ENCODE data around the gene GSTA1.
"Not testable (repeated sequence)": the region's sequence is repeated elsewhere in the genome, so short reads cannot be mapped to it uniquely, and the experiment has no call there.

The GSTA1 gene

DNA sequence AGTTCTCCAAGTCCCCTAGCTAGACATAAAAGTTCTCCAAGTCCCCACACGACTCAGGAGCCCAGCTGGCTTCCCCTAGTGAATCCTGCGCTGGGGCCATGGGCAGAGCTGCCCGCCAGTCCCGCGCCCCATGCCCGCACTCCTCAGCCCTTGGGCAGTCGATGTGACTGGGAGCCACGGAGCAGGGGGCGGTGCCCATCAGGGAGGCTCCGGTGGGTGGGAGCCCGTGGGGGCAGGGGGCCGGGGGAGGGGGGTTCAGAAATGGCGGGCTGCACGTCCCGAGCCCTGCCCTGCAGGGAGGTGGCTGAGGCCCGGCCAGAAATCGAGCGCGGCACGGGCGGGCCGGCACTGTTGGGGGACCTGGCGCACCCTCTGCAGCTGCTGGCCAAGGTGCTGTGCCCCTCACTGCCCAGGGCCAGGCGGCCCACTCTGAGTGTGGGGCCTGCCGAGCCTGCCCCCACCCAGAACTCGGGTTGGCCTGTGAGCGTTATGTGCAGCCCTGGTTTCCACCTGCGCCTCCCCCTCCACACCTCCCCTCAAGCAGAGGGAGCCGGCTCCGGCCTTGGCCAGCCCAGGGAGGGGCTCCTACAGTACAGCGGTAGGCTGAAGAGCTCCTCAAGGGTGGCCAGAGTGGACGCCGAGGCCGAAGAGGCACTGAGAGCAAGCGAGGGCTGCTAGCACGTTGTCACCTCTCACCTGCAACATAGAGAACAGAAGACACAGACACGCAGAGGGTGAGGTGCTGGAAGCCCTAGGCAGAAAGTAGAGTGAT is 25.6 kb upstream of the GSTA1 start:
- Histone ChIP-seq H3K36me3 (ENCODE audit: insufficient read depth, low read length) (no peaks in the 10 kb centered on the region), H3K27ac (no peak overlapping the region), H3K4me3 (no peak overlapping the region), H3K9me3 (ENCODE audit: low read depth, low read length) (no peaks in the 10 kb centered on the region), H3K9ac (ENCODE audit: insufficient read length) (no peak overlapping the region)
- TF ChIP-seq FOXP2 (optimal IDR thresholded peaks at IDR 0.05; ENCODE audit: control extremely low read depth, extremely low read length, insufficient read depth) (no peak), EZH2 (IDR thresholded peaks at IDR 0.05) (no peak)
- DNase-seq (ENCODE audit: low read depth, low spot score) = no peak

DNA sequence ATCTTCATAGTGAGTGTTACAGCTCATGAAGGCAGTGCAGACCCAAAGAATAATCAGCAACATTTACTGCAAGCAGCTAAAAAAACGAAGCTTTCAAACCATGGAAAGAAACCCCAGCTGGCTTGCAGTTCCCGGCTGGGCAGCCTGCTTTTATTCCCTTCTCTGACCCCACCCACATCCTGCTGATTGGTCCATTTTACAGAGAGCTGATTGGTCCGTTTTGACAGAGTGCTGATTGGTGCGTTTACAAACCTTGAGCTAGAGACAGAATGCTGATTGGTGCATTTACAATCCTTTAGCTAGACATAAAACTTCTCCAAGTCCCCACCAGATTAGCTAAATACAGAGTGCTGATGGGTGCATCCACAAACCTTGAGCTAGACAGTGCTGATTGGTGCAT is 25.0 kb upstream of the GSTA1 start:
- H3K9ac ChIP-seq (ENCODE audit: insufficient read length); DNase-seq (ENCODE audit: low read depth, low spot score): not testable (repeated sequence)

DNA sequence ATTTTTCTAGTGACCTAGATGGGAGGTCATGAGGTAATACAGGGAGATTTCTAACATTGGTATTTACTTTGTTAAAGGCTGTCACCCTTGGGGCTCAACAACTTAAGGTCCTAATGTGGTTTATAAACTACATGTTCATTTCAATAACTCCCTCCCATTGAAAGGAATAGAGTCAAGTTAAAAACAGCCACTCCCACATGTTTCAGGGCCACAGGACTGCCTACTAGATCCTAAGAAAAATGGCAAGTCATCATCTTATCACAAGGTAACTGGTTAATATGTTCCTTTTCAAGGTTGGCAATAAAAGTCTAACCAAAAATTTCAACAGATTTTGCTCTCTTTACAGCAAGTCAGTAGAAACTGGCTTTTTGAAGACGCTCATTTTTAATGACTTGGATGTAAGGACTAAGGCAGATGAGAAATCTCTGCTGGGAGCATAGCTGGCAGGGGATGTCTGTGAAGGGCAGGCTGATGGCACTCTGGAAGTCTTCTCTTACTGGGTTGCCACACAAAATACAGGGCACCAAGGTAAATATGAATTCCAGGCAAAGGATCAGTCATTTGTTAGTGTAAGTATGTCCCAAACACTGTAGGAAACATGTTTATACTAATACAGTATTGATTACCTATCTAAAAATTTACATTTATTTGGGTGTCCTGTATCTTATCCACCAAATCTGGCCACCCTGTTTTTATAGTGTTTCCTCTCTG is 23.6 kb upstream of the GSTA1 start:
- H3K4me3 ChIP-seq; H3K27ac ChIP-seq; H3K36me3 ChIP-seq (ENCODE audit: insufficient read depth, low read length); H3K9me3 ChIP-seq (ENCODE audit: low read depth, low read length); DNase-seq (ENCODE audit: low read depth, low spot score); H3K9ac ChIP-seq (ENCODE audit: insufficient read length): not testable (repeated sequence)

More for the DNA sequence above, 25.0 kb upstream of the GSTA1 start:
- H3K4me3 ChIP-seq; H3K27ac ChIP-seq; H3K9me3 ChIP-seq (ENCODE audit: low read depth, low read length); H3K36me3 ChIP-seq (ENCODE audit: insufficient read depth, low read length): not testable (repeated sequence)

DNA sequence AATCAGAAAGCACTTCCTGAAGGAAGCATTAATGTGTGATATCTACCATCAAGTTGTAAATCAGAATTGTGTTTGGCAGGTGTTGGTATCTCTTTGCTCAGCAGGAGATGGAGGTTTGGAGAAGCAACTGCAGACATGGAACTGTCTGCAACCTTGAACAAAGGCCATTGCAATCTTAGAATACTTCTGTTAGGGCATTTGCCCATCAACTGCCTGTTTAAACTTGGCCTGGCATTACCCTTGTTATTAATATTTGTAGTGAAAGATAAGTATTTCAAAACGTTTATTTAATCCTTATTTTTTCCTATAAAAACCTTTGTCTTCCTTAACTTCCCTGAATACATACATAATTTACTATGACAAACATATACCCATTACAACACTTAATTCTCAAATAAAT is 22.9 kb upstream of the GSTA1 start:
- no peak for TF ChIP-seq POLR2AphosphoS5 (IDR thresholded peaks at IDR 0.05; ENCODE audit: borderline replicate concordance, low read depth, low read length)
- no peak for TF ChIP-seq EZH2 (IDR thresholded peaks at IDR 0.05)
- no peak for TF ChIP-seq FOXP2 (optimal IDR thresholded peaks at IDR 0.05; ENCODE audit: control extremely low read depth, extremely low read length, insufficient read depth)
- no peak overlapping the region for H3K27ac ChIP-seq
- no peaks in the 10 kb centered on the region for H3K9me3 ChIP-seq (ENCODE audit: low read depth, low read length)
- H3K36me3 ChIP-seq (ENCODE audit: insufficient read depth, low read length) = no peaks in the 10 kb centered on the region
- DNase-seq (ENCODE audit: low read depth, low spot score) = no peak
- no peak overlapping the region for H3K4me3 ChIP-seq
- no peak overlapping the region for H3K9ac ChIP-seq (ENCODE audit: insufficient read length)

DNA sequence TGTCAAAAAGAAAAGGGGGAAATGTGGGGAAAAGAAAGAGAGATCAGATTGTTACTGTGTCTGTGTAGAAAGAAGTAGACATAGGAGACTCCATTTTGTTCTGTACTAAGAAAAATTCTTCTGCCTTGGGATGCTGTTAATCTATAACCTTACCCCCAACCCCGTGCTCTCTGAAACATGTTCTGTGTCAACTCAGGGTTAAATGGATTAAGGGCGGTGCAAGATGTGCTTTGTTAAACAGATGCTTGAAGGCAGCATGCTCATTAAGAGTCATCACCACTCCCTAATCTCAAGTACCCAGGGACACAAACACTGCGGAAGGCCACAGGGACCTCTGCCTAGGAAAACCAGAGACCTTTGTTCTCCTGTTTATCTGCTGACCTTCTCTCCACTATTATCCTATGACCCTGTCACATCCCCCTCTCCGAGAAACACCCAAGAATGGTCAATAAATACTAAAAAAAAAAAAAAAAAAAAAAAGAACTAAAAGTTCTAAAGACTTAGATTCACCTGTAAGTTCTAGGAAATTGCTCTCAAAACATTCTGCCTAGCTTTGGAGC is 22.4 kb upstream of the GSTA1 start:
- H3K27ac ChIP-seq; H3K9ac ChIP-seq (ENCODE audit: insufficient read length); H3K36me3 ChIP-seq (ENCODE audit: insufficient read depth, low read length); H3K9me3 ChIP-seq (ENCODE audit: low read depth, low read length); DNase-seq (ENCODE audit: low read depth, low spot score); H3K4me3 ChIP-seq: not testable (repeated sequence)

DNA sequence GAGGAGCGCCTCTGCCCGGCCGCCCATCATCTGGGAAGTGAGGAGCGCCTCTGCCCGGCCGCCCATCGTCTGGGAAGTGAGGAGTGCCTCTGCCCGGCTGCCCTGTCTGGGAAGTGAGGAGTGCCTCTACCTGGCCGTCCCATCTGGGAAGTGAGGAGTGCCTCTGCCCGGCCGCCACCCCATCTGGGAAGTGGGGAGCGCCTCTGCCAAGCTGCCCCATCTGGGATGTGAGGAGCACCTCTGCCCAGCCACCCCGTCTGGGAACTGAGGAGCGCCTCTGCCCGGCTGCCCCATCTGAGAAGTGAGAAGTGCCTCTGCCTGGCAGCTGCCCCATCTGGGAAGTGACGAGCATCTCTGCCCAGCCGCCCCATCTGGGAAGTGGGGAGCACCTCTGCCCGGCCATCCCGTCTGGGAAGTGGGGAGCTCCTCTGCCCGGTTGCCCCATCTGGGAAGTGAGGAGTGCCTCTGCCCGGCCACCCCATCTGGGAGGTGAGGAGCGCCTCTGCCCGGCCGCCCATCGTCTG is 21.7 kb upstream of the GSTA1 start:
- H3K36me3 ChIP-seq (ENCODE audit: insufficient read depth, low read length); DNase-seq (ENCODE audit: low read depth, low spot score); H3K4me3 ChIP-seq; H3K9me3 ChIP-seq (ENCODE audit: low read depth, low read length); H3K27ac ChIP-seq; H3K9ac ChIP-seq (ENCODE audit: insufficient read length): not testable (repeated sequence)

DNA sequence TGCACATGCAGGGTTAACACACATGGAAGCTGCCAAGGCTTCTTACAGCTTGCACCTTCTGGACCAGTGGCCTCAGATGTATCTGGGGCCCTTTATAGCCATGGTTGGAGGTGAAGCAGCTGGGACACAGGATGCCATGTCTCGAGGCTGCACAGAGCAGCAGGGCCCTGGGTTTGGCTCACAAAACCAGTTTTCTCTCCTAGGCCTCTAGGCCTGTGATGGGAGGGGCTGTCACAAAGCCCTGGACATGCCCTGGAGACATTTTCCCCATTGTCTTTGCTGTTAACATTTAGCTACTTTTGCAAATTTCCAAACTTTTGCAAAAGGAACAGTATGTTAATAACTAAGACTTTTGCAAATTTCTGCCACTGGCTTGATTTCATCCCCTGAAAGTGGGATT is 18.2 kb upstream of the GSTA1 start:
- H3K36me3 ChIP-seq (ENCODE audit: insufficient read depth, low read length) = no peaks in the 10 kb centered on the region
- H3K9ac ChIP-seq (ENCODE audit: insufficient read length) = no peak overlapping the region
- no peak for DNase-seq (ENCODE audit: low read depth, low spot score)
- no peak for TF ChIP-seq POLR2AphosphoS5 (IDR thresholded peaks at IDR 0.05; ENCODE audit: borderline replicate concordance, low read depth, low read length)
- TF ChIP-seq EZH2 (IDR thresholded peaks at IDR 0.05) = no peak
- TF ChIP-seq FOXP2 (optimal IDR thresholded peaks at IDR 0.05; ENCODE audit: control extremely low read depth, extremely low read length, insufficient read depth) = no peak
- H3K4me3 ChIP-seq = no peak overlapping the region
- no peaks in the 10 kb centered on the region for H3K9me3 ChIP-seq (ENCODE audit: low read depth, low read length)
- no peak overlapping the region for H3K27ac ChIP-seq

DNA sequence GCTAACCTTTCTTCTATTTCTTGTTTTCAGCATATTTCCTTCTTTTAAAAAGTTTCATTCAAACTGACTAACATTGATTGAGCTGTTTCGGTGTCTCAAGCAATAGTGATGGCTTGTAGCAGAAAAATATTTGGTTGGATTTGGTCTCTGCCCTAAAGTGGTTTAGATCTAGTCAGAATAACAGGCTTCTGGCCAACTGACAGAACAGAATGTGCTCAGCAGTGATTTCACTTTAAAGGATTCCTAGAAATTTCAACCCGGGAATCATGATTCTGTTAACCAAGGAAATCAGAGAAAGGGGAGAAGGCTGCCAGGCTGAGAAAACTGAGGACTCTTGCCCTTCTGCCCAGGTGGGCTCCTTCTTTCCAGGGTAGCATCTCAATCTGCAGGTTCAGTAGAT is 16.6 kb upstream of the GSTA1 start:
- H3K36me3 ChIP-seq (ENCODE audit: insufficient read depth, low read length) = no peaks in the 10 kb centered on the region
- TF ChIP-seq POLR2AphosphoS5 (IDR thresholded peaks at IDR 0.05; ENCODE audit: borderline replicate concordance, low read depth, low read length) = no peak
- TF ChIP-seq FOXP2 (optimal IDR thresholded peaks at IDR 0.05; ENCODE audit: control extremely low read depth, extremely low read length, insufficient read depth) = no peak
- TF ChIP-seq EZH2 (IDR thresholded peaks at IDR 0.05) = no peak
- no peak for DNase-seq (ENCODE audit: low read depth, low spot score)
- H3K4me3 ChIP-seq = no peak overlapping the region
- H3K9me3 ChIP-seq (ENCODE audit: low read depth, low read length) = no peaks in the 10 kb centered on the region
- no peak overlapping the region for H3K27ac ChIP-seq
- H3K9ac ChIP-seq (ENCODE audit: insufficient read length) = no peak overlapping the region
